ENCODE results near the gene FNDC7. TPM values are rescaled to one million over a fixed set of nuclear protein-coding genes. Genes with fewer than 3 reads are reported as not detected.

Gene FNDC7
- total and polyA plus RNA-seq, 9 of the 15 experiments (the other 6 are each of a cell fraction or from before 2014, with no cell fraction given): not detected

DNA sequence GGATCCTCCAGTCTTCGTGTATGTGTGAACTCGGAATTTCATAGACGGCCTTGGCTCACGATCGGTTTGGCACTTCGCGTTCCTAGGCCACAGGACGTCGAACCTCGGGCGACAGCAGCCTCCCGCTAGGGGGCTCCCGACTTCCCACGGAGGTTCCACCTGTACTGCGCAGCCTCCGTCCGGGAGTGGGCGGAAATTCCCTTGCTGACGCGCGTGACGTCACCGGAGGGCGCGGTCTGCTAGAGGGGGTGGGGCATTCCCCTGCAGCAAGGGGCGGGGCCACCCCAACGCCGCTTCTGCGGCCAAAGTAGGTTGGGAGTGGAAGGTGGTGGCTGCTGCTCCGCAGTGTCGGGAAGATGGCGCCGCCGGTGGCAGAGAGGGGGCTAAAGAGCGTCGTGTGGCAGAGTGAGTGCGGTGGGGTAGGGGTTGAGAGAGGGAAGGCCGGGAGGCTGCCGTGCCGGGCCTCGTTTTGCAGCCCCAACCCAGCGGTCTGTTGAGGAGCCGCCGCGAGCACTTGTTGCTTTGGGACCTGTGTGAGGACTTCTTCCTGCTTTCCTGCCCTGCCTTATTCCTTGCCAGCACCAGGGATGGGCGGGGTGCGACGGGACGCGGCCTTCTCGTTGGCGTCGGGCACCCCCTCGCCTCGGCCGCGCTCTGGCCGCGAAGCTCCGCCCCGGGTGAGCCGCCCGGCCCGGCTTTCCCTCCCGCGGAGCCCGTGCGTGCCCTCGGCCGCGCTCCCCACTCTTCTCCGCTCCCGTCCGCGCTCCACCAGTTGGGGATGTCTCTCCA lies 33.9 kb downstream of the FNDC7 start, which contains the start of gene STXBP3 (continued):
- TF ChIP-seq, protein P1, sequence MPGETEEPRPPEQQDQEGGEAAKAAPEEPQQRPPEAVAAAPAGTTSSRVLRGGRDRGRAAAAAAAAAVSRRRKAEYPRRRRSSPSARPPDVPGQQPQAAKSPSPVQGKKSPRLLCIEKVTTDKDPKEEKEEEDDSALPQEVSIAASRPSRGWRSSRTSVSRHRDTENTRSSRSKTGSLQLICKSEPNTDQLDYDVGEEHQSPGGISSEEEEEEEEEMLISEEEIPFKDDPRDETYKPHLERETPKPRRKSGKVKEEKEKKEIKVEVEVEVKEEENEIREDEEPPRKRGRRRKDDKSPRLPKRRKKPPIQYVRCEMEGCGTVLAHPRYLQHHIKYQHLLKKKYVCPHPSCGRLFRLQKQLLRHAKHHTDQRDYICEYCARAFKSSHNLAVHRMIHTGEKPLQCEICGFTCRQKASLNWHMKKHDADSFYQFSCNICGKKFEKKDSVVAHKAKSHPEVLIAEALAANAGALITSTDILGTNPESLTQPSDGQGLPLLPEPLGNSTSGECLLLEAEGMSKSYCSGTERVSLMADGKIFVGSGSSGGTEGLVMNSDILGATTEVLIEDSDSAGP (CRISPR knock-in tag; IDR thresholded peaks at IDR 0.05): 0 out of 2 replicates have a peak, but pooled peaks have one; percentile 69
- no peak for TF ChIP-seq BCL6 (CRISPR knock-in tag; IDR thresholded peaks at IDR 0.05)
- peak; percentile 62 to 90 for TF ChIP-seq RCOR1 (IDR thresholded peaks at IDR 0.05; ENCODE audit: borderline replicate concordance in 1 of 2, low read depth in 2 of 2, low read length in 2 of 2)
- peak; percentile 99 for TF ChIP-seq POLR2A (conservative IDR thresholded peaks at IDR 0.05)
- peak; percentile 98 for TF ChIP-seq SP1 (CRISPR knock-in tag; IDR thresholded peaks at IDR 0.05)
- 0 out of 2 replicates have a peak, but pooled peaks have one; percentile 50 for TF ChIP-seq ELF2 (CRISPR knock-in tag; IDR thresholded peaks at IDR 0.05)
- TF ChIP-seq HNRNPLL (IDR thresholded peaks at IDR 0.05; ENCODE audit: low read depth, low read length, poor library complexity, severe bottlenecking): peak; percentile 96
- TF ChIP-seq, protein P2, sequence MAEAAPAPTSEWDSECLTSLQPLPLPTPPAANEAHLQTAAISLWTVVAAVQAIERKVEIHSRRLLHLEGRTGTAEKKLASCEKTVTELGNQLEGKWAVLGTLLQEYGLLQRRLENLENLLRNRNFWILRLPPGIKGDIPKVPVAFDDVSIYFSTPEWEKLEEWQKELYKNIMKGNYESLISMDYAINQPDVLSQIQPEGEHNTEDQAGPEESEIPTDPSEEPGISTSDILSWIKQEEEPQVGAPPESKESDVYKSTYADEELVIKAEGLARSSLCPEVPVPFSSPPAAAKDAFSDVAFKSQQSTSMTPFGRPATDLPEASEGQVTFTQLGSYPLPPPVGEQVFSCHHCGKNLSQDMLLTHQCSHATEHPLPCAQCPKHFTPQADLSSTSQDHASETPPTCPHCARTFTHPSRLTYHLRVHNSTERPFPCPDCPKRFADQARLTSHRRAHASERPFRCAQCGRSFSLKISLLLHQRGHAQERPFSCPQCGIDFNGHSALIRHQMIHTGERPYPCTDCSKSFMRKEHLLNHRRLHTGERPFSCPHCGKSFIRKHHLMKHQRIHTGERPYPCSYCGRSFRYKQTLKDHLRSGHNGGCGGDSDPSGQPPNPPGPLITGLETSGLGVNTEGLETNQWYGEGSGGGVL (CRISPR knock-in tag; IDR thresholded peaks at IDR 0.05): no peak
- TF ChIP-seq, protein P3, sequence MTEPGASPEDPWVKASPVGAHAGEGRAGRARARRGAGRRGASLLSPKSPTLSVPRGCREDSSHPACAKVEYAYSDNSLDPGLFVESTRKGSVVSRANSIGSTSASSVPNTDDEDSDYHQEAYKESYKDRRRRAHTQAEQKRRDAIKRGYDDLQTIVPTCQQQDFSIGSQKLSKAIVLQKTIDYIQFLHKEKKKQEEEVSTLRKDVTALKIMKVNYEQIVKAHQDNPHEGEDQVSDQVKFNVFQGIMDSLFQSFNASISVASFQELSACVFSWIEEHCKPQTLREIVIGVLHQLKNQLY (CRISPR knock-in tag; conservative IDR thresholded peaks at IDR 0.05): 0 out of 4 replicates have a peak, but pooled peaks of 1 of the 2 experiments have one; percentile 40
- no peak for TF ChIP-seq GABPA (tag; conservative IDR thresholded peaks at IDR 0.05; ENCODE audit: low read depth)
- no peak for TF ChIP-seq NFATC3 (IDR thresholded peaks at IDR 0.05)
- TF ChIP-seq, protein P4, sequence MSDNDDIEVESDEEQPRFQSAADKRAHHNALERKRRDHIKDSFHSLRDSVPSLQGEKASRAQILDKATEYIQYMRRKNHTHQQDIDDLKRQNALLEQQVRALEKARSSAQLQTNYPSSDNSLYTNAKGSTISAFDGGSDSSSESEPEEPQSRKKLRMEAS (CRISPR knock-in tag; IDR thresholded peaks at IDR 0.05): peak; percentile 94
- no peak for TF ChIP-seq ZNF551 (CRISPR knock-in tag; IDR thresholded peaks at IDR 0.05)
- TF ChIP-seq ZNF282 (CRISPR knock-in tag; IDR thresholded peaks at IDR 0.05): 0 out of 2 replicates have a peak, but pooled peaks have one; percentile 76
- TF ChIP-seq RFX1 (IDR thresholded peaks at IDR 0.05): no peak; the same call in 1 of the 2 replicates
- TF ChIP-seq PRPF4 (IDR thresholded peaks at IDR 0.05; ENCODE audit: insufficient read depth, low read depth, low read length, poor library complexity, severe bottlenecking): no peak
- TF ChIP-seq HDAC3 (IDR thresholded peaks at IDR 0.05; ENCODE audit: borderline replicate concordance, partially characterized antibody): no peak
- TF ChIP-seq NFE2 (IDR thresholded peaks at IDR 0.05; ENCODE audit: low read depth): peak; percentile 48
- peak; percentile 81; the same call in 1 of the 2 replicates for TF ChIP-seq ZNF12 (CRISPR knock-in tag; IDR thresholded peaks at IDR 0.05)
- no peak for TF ChIP-seq CHD4 (IDR thresholded peaks at IDR 0.05; ENCODE audit: insufficient read depth, insufficient replicate concordance, low read depth, low read length, poor library complexity, severe bottlenecking)
- TF ChIP-seq TRIM28 (IDR thresholded peaks at IDR 0.05): peak; percentile 37; the same call in 1 of the 2 replicates
- TF ChIP-seq ZNF134 (CRISPR knock-in tag; conservative IDR thresholded peaks at IDR 0.05): no peak
- no peak for TF ChIP-seq TFAM (CRISPR knock-in tag; conservative IDR thresholded peaks at IDR 0.05)
